ENCODE measurements around the gene NCAN.

DNA sequence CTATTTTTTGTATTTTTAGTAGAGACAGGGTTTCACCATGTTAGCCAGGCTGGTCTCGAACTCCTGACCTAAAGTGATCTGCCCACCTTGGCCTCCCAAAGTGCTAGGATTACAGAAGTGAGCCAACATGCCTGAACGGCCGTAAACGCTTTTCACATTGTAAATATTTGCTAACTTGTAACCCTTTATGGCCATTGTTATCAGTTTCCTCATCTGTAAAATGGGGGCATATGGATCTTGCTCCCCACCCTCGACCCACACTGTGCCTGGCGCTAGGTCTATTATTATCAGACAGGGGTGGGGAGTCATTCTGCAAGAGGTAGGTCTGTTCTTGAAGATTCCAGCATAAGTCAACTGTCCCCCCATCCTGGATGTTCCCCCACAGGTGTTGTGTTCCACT lies 11.9 kb downstream of the NCAN start:
- no peak for TF ChIP-seq CTCF (IDR thresholded peaks at IDR 0.05)
- TF ChIP-seq POLR2A (IDR thresholded peaks at IDR 0.05): no peak

Measured in right lobe of liver (tissue), 4 donors.